Measurements from ENCODE around the gene SAMM50. TPM values are rescaled to one million over a fixed set of nuclear protein-coding genes. Genes with fewer than 3 reads are reported as not detected.

SAMM50 gene
- total RNA-seq, 4 donors from 2014 or later, result 21.6 to 28.6 (median 27.2) TPM

DNA sequence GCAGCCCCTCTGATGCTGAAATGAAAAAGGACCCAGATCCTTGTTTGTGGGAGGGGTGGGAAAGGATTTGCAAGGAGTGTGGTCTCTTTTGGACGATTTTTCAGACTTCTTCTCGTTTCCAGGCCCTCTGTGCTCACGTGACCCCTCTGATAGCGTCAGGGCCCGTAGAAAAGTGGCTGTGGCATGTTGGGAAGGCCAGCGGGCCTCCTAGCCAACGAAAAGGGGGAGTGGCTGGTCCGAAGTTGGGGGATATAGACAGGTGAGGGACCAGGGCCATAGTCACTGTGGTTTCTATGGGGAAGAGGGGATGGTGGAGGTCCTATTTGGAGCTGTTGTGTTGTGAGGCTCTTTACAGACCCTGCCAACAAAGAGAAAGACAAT lies 75.5 kb downstream of the SAMM50 start:
- intact Hi-C loops (cut with DNase I), result no loop called here
- H3K9me3 ChIP-seq, result no peaks in the 10 kb centered on the region
- H3K4me3 ChIP-seq, result no peak overlapping the region
- TF ChIP-seq POLR2AphosphoS5 (IDR thresholded peaks at IDR 0.05), result no peak
- TF ChIP-seq EP300 (IDR thresholded peaks at IDR 0.05), result no peak
- no peak for TF ChIP-seq CTCF (IDR thresholded peaks at IDR 0.05)
- TF ChIP-seq POLR2A (IDR thresholded peaks at IDR 0.05; ENCODE audit: low read depth), result no peak
- H3K4me1 ChIP-seq, result peaks cover 36 to 61% (median 48%) of the 10 kb centered on the region in 4 donors
- H3K27me3 ChIP-seq, result no peaks in the 10 kb centered on the region
- H3K27ac ChIP-seq (replicated peaks in 1 of 4), result peak overlapping the region; percentile 34 to 59 (median 52)
- DNase-seq (ENCODE audit: extremely low spot score), result no peak
- WGBS, result 71% methylated on average over 8 of the region's 8 CpGs
- no peaks in the 10 kb centered on the region for H3K36me3 ChIP-seq

- DNase-seq (ENCODE audit: extremely low spot score), result no peak
- Histone ChIP-seq H3K36me3 (no peaks in the 10 kb centered on the region), H3K9me3 (no peaks in the 10 kb centered on the region), H3K4me1 (peaks cover 30 to 55% (median 43%) of the 10 kb centered on the region in 4 donors), H3K4me3 (no peak overlapping the region), H3K27me3 (no peaks in the 10 kb centered on the region), H3K27ac (replicated peaks in 1 of 4) (peak overlapping the region; percentile 34 to 59 (median 52))
- intact Hi-C loops (cut with DNase I), result no loop called here
- WGBS, result 81% methylated on average over 20 of the region's 21 CpGs
- TF ChIP-seq CTCF (IDR thresholded peaks at IDR 0.05) (no peak), EP300 (IDR thresholded peaks at IDR 0.05) (no peak), POLR2A (IDR thresholded peaks at IDR 0.05; ENCODE audit: low read depth) (no peak), POLR2AphosphoS5 (IDR thresholded peaks at IDR 0.05) (no peak)
These were observed 76.1 kb downstream of the SAMM50 start for GRCh38 chr22:44031158-44031952.

DNA sequence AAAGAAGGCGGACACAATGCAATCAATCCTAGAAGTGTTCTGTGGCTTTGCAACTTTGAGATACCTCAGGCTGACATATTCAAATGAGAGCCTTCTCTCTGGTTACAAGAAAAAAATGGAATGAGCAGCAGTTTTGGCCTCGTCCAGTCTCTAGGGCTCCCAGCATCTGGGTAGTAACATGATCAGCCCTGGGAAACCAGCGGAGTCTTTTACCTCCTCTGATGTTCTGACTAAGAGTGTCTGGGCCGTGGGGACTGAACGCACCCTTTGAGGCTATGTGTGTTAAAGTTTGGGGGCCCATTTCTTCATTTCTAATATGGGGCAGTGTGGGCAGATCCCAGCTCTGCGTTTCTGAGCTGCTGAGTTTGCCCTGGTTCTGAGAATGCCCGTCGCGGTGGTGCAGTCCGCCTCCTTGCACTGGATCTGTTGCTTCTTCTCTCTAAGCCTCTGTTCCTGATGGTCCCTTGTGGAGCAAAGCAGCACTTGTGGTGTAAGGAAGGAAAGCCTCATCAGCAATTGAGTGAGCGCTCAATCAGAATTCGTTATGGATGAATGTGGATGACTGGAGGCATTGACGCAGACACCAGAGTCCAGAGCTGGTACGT lies 77.0 kb downstream of the SAMM50 start:
- H3K36me3 ChIP-seq, result no peaks in the 10 kb centered on the region
- intact Hi-C loops (cut with DNase I), result no loop called here
- no peak for DNase-seq (ENCODE audit: extremely low spot score)
- peaks cover 33 to 56% (median 45%) of the 10 kb centered on the region in 4 donors for H3K4me1 ChIP-seq
- H3K27me3 ChIP-seq, result no peaks in the 10 kb centered on the region
- 86% methylated on average over 14 of the region's 14 CpGs for WGBS
- TF ChIP-seq POLR2A (IDR thresholded peaks at IDR 0.05; ENCODE audit: low read depth) (no peak), EP300 (IDR thresholded peaks at IDR 0.05) (no peak), CTCF (IDR thresholded peaks at IDR 0.05) (no peak), POLR2AphosphoS5 (IDR thresholded peaks at IDR 0.05) (no peak)
- H3K27ac ChIP-seq (replicated peaks in 1 of 4), result peak overlapping the region in 2 of 4 donors; percentile 42 to 57
- no peak overlapping the region for H3K4me3 ChIP-seq
- H3K9me3 ChIP-seq, result no peaks in the 10 kb centered on the region

DNA sequence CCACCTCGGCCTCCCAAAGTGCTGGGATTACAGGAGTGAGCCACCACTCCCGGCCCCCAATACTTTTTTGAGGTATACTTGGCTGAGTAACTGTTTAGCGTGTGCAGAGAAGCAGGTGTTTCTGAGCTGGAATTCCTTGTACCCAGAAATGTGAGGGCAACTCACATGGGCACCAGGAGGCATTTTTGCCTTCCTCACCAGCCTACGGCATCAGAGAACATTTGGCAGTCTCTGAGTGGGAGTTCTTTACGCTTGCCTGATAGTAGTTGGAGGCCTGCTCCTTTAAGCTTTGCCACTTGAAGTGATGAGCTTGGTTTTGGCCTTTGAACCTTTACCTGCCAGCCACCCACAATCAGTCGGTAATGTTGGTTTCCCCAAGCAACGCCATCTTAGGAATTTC lies 78.0 kb downstream of the SAMM50 start:
- TF ChIP-seq CTCF (IDR thresholded peaks at IDR 0.05) (no peak), EP300 (IDR thresholded peaks at IDR 0.05) (no peak), POLR2A (IDR thresholded peaks at IDR 0.05; ENCODE audit: low read depth) (no peak), POLR2AphosphoS5 (IDR thresholded peaks at IDR 0.05) (no peak)
- Histone ChIP-seq H3K4me1 (peaks cover 33 to 56% (median 47%) of the 10 kb centered on the region in 4 donors), H3K27ac (replicated peaks in 1 of 4) (peak overlapping the region in 3 of 4 donors; percentile 30 to 43 (median 42)), H3K4me3 (no peak overlapping the region), H3K27me3 (no peaks in the 10 kb centered on the region), H3K36me3 (no peaks in the 10 kb centered on the region), H3K9me3 (no peaks in the 10 kb centered on the region)
- DNase-seq (ENCODE audit: extremely low spot score), result no peak
- intact Hi-C loops (cut with DNase I), result no loop called here
- WGBS, result 93% methylated on average over 7 of the region's 7 CpGs

Data from esophagus muscularis mucosa (tissue), 4 donors.